HepG2 (cell line): ENCODE data around the gene MSMP. TPM values are rescaled to one million over a fixed set of nuclear protein-coding genes. Genes with fewer than 3 reads are reported as not detected.
A peak's percentile ranks its signal among the peaks of the same experiment; 100 is the strongest.

ENCODE experiments used
- ATAC-seq: fragments of 200-7000 bp; cut with Tn5 transposase; 3 replicates; pipeline ENCODE4 v1.9.1; 2020; ENCODE audit warnings: mild to moderate bottlenecking, moderate library complexity
- BruUV-seq: library from RNA; stranded (reverse); fragments of 400-500 nt; replicated peaks from 2 replicates; lab custom pipeline; 2021; lab: Mats Ljungman, UMichigan
- CTCF ChIA-PET: fragments of 300-600 bp; formaldehyde crosslinking; extraction: SDS; loops from one replicate; lab custom pipeline; 2021; ENCODE audit warnings: low total read pairs, inconsistent platforms, low intra/inter-chr PET ratio; lab: Yijun Ruan, JAX
- POLR2A ChIA-PET: fragments of 350-600 bp; sonication (Branson Sonifier 250); formaldehyde crosslinking; loops from one replicate; lab custom pipeline; 2020; ENCODE audit warnings: antibody characterized with exemption, inconsistent platforms; lab: Yijun Ruan, JAX
- DNase-seq: peaks from one replicate; pipeline ENCODE4 v3.0.0-alpha.2; 2015; ENCODE audit warnings: low spot score
- FAIRE-seq: peaks from 3 replicates; lab custom pipeline; 2011; peaks lifted over from hg19 to GRCh38; lab: Jason Lieb, UNC
- H2AFZ ChIP-seq: one replicate; pipeline ENCODE4 v1.6.1; 2011; ENCODE audit warnings: low read length, inconsistent platforms
- H3K27ac ChIP-seq: fragments of 300-600 bp; 3 replicates; pipeline ENCODE4 v1.8.0; 2011; ENCODE audit warnings: mixed run types, mild to moderate bottlenecking, mixed read lengths, low read length, inconsistent platforms; ENCODE audit not compliant: insufficient read depth; ENCODE audit errors: extremely low read length
- H3K27me3 ChIP-seq, 2 experiments: fragments of 200-600 bp in 1 of 2; 2 replicates in 1 of 2; 3 replicates in 1 of 2; pipeline versions ENCODE4 v1.6.0 to v1.8.0; 2011; ENCODE audit warnings: low read length in 2 of 2, mild to moderate bottlenecking in 2 of 2, moderate library complexity in 2 of 2, inconsistent platforms in 1 of 2; ENCODE audit not compliant: insufficient read depth in 2 of 2, control insufficient read depth in 1 of 2
- H3K36me3 ChIP-seq, 2 experiments: fragments of 200-600 bp in 1 of 2; replicated peaks in 1 of 2; 2 replicates in 1 of 2; 3 replicates in 1 of 2; pipeline versions ENCODE4 v1.5.1 to v1.8.0; 2011; ENCODE audit warnings: low read length in 2 of 2, inconsistent platforms in 1 of 2; ENCODE audit not compliant: insufficient read depth in 2 of 2, control insufficient read depth in 1 of 2
- H3K4me1 ChIP-seq: 2 replicates; pipeline ENCODE4 v1.5.1; 2012; ENCODE audit warnings: low read length, inconsistent platforms; ENCODE audit not compliant: insufficient read depth
- H3K4me2 ChIP-seq: 2 replicates; pipeline ENCODE4 v1.6.0; 2011; ENCODE audit warnings: low read depth, low read length, inconsistent platforms
- H3K4me3 ChIP-seq, 3 experiments: fragments of 200-600 bp in 1 of 3; sonication (generic), shearing (Covaris generic) in 1 of 3; replicated peaks in 1 of 3; 2 replicates each; pipeline ENCODE4 v1.5.1; 2011 to 2016; ENCODE audit warnings: low read length in 3 of 3, inconsistent platforms in 2 of 3, low read depth in 2 of 3, mild to moderate bottlenecking in 2 of 3, control low read depth in 1 of 3, mixed read lengths in 1 of 3; ENCODE audit not compliant: insufficient read depth in 1 of 3
- H3K79me2 ChIP-seq: one replicate; pipeline ENCODE4 v1.6.1; 2011; ENCODE audit warnings: low read length, inconsistent platforms; ENCODE audit not compliant: insufficient read depth
- H3K9ac ChIP-seq: 2 replicates; pipeline ENCODE4 v1.6.0; 2011; ENCODE audit warnings: mild to moderate bottlenecking, low read depth, low read length, inconsistent platforms; ENCODE audit not compliant: insufficient read depth
- H3K9me3 ChIP-seq: 2 replicates; pipeline ENCODE4 v1.5.1; 2012; ENCODE audit warnings: mild to moderate bottlenecking, low read length
- H4K20me1 ChIP-seq: 2 replicates; pipeline ENCODE4 v1.6.0; 2011; ENCODE audit warnings: inconsistent platforms, mild to moderate bottlenecking, low read length, moderate library complexity; ENCODE audit not compliant: insufficient read depth
- CEBPG ChIP-seq: IDR thresholded peaks from 2 replicates; pipeline ENCODE4 v1.6.1; 2016
- FOXM1 ChIP-seq: sonication (generic); formaldehyde crosslinking; IDR thresholded peaks from 2 replicates; pipeline ENCODE4 v1.5.0; 2020; ENCODE audit warnings: missing genetic modification reagents
- HBP1 ChIP-seq: IDR thresholded peaks from 2 replicates; pipeline ENCODE4 v1.6.1; 2016; ENCODE audit warnings: low read depth, control low read depth
- HNRNPUL1 ChIP-seq: fragments of 200-400 bp; formaldehyde crosslinking; IDR thresholded peaks from 2 replicates; pipeline ENCODE4 v1.6.1; 2017; ENCODE audit warnings: low read depth, mild to moderate bottlenecking, low read length, moderate library complexity
- HOXA7 ChIP-seq: sonication (generic); formaldehyde crosslinking; IDR thresholded peaks from 2 replicates; pipeline ENCODE4 v1.8.1; 2022; ENCODE audit warnings: mild to moderate bottlenecking, missing genetic modification reagents, moderate library complexity
- IKZF1 ChIP-seq: fragments of 450-650 bp; IDR thresholded peaks from 2 replicates; pipeline ENCODE4 v1.7.1; 2016
- IRX3 ChIP-seq: sonication (generic); formaldehyde crosslinking; IDR thresholded peaks from 2 replicates; pipeline ENCODE4 v1.8.1; 2023; ENCODE audit warnings: mild to moderate bottlenecking, low read depth, missing genetic modification reagents, borderline replicate concordance
- JUN ChIP-seq: sonication (generic); formaldehyde crosslinking; IDR thresholded peaks from 2 replicates; pipeline ENCODE4 v1.4.0; 2020; ENCODE audit warnings: mild to moderate bottlenecking, missing genetic modification reagents
- NFRKB ChIP-seq: fragments of 450-650 bp; IDR thresholded peaks from 2 replicates; pipeline ENCODE4 v1.6.1; 2017
- POLR2A ChIP-seq, 2 experiments: IDR thresholded peaks; 2 replicates each; pipeline ENCODE4 v1.6.1; 2011; ENCODE audit warnings: low read depth in 2 of 2, low read length in 2 of 2, mild to moderate bottlenecking in 1 of 2, moderate library complexity in 1 of 2; ENCODE audit not compliant: insufficient read depth in 1 of 2
- SP140L ChIP-seq: sonication (generic); formaldehyde crosslinking; IDR thresholded peaks from 2 replicates; pipeline ENCODE4 v1.4.0; 2020; ENCODE audit warnings: missing genetic modification reagents, borderline replicate concordance
- TGIF2 ChIP-seq: IDR thresholded peaks from 2 replicates; pipeline ENCODE4 v1.6.1; 2016; ENCODE audit warnings: control low read depth, missing compliant biosample characterization
- THYN1 ChIP-seq: sonication (generic); formaldehyde crosslinking; IDR thresholded peaks from 2 replicates; pipeline ENCODE4 v1.8.1; 2023; ENCODE audit warnings: low read depth, mild to moderate bottlenecking, moderate library complexity, missing genetic modification reagents, borderline replicate concordance
- ZBTB21 ChIP-seq: sonication (generic); formaldehyde crosslinking; IDR thresholded peaks from 2 replicates; pipeline ENCODE4 v1.4.0; 2020; ENCODE audit warnings: missing genetic modification reagents
- ZBTB7B ChIP-seq: sonication (generic); formaldehyde crosslinking; IDR thresholded peaks from 2 replicates; pipeline ENCODE4 v1.4.0; 2020; ENCODE audit warnings: missing genetic modification reagents
- ZEB1 ChIP-seq: IDR thresholded peaks from 2 replicates; pipeline ENCODE4 v1.6.1; 2012; ENCODE audit warnings: mild to moderate bottlenecking, low read depth, inconsistent platforms; ENCODE audit not compliant: insufficient replicate concordance
- ZFY ChIP-seq: sonication (generic); formaldehyde crosslinking; IDR thresholded peaks from 2 replicates; pipeline ENCODE4 v1.4.0; 2020; ENCODE audit warnings: missing genetic modification reagents
- ZNF564 ChIP-seq: sonication (generic); formaldehyde crosslinking; IDR thresholded peaks from 2 replicates; pipeline ENCODE4 v1.8.1; 2023; ENCODE audit warnings: mild to moderate bottlenecking, missing genetic modification reagents
- ZNF572 ChIP-seq: sonication (generic); formaldehyde crosslinking; IDR thresholded peaks from 2 replicates; pipeline ENCODE4 v1.5.1; 2020; ENCODE audit warnings: mild to moderate bottlenecking, missing genetic modification reagents
- ZNF660 ChIP-seq: sonication (generic); formaldehyde crosslinking; IDR thresholded peaks from 2 replicates; pipeline ENCODE4 v1.5.1; 2020; ENCODE audit warnings: mild to moderate bottlenecking, low read depth, missing genetic modification reagents, borderline replicate concordance
- ZNF790 ChIP-seq: sonication (generic); formaldehyde crosslinking; IDR thresholded peaks from 2 replicates; pipeline ENCODE4 v1.8.0; 2022; ENCODE audit warnings: missing genetic modification reagents, mild to moderate bottlenecking, borderline replicate concordance
- WGBS: methylation state at CpG from one replicate; pipeline ENCODE4 v1.1.6; 2017; ENCODE audit warnings: low lambda C conversion rate; 5-methylcytosine and 5-hydroxymethylcytosine counted together
- in situ Hi-C: cut with HindIII; loops from 2 replicates; pipeline ENCODE4 v1.10.0; 2017; ENCODE audit warnings: low pct_unique_long_range_greater_than_20kb; ENCODE audit not compliant: extremely low pct_ligation_motif_present
- intact Hi-C: fragments of 100-400 bp; cut with micrococcal nuclease; formaldehyde crosslinking; loops from one replicate; pipeline ENCODE4 v1.10.0; 2022; ENCODE audit not compliant: unreplicated experiment
- polyA plus RNA-seq, 8 experiments: library from polyadenylated mRNA; depleted of rRNA in 3 of 8; stranded (reverse) in 7 of 8; unstranded in 1 of 8; fragments of >200 nt; fragmentation: Illumina TruSeq in 4 of 8; extraction: Trizol in 4 of 8; gene quantifications; 2 replicates each; pipeline versions ENCODE4 v1.2.1 to v1.2.3, GENCODE V29; 2011 to 2016; ENCODE audit warnings: low read depth in 4 of 8, missing spikeins in 1 of 8, mixed read lengths in 1 of 8; ENCODE audit not compliant: insufficient read depth in 1 of 8
- total RNA-seq, 5 experiments: library from RNA; depleted of rRNA; stranded (reverse); fragments of >200 nt; fragmentation: Illumina TruSeq; extraction: Trizol; gene quantifications; 2 replicates each; pipeline ENCODE4 v1.2.3, GENCODE V29; 2016; ENCODE audit warnings: low read depth in 1 of 5
- TF ChIP-seq, protein P1 (sequence below): sonication (generic); formaldehyde crosslinking; IDR thresholded peaks from 2 replicates; pipeline ENCODE4 v1.5.1; 2020; ENCODE audit warnings: mild to moderate bottlenecking, moderate library complexity, missing genetic modification reagents

MSMP gene
- total and polyA plus RNA-seq, 2 of the 13 experiments (the other 11 are each of a cell fraction or from before 2014, with no cell fraction given), result 0.24 to 0.46 TPM

DNA sequence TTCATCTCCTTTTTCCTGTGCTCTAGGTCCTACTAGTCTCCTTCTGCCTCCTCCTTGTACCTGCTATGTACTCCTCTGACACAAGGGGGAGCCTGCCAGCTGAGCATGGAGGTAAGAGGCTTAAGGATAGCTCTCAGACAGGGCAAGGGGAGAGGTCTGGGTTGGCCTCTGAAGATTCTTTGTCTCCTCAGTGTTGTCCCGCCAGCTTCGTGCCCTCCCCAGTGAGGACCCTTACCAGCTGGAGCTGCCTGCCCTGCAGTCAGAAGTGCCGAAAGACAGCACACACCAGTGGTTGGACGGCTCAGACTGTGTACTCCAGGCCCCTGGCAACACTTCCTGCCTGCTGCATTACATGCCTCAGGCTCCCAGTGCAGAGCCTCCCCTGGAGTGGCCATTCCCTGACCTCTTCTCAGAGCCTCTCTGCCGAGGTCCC lies 17.9 kb downstream of the MSMP start (continued):
- TF ChIP-seq, protein P1, sequence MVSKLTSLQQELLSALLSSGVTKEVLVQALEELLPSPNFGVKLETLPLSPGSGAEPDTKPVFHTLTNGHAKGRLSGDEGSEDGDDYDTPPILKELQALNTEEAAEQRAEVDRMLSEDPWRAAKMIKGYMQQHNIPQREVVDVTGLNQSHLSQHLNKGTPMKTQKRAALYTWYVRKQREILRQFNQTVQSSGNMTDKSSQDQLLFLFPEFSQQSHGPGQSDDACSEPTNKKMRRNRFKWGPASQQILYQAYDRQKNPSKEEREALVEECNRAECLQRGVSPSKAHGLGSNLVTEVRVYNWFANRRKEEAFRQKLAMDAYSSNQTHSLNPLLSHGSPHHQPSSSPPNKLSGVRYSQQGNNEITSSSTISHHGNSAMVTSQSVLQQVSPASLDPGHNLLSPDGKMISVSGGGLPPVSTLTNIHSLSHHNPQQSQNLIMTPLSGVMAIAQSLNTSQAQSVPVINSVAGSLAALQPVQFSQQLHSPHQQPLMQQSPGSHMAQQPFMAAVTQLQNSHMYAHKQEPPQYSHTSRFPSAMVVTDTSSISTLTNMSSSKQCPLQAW (CRISPR knock-in tag), result 0 out of 2 replicates have a peak, but pooled peaks have one; percentile 24
- TF ChIP-seq FOXM1 (CRISPR knock-in tag), result no peak

DNA sequence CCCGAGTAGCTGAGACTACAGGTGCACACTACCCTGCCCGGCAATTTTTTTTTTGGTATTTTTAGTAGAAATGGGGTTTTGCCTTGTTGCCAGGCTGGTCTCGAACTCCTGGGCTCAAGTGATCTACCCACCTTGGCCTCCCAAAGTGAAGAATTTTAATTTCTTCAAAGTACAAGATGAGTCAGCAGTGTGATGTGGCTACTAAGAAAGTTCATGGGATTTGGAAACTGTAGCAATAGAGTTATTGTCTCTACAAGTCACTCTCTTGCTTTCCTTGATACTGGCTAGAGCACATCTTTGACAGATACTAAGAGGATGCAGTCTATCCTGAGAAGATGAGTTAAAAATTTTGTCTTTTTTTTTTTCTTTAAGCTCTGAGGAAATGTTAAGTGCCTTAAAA lies 20.0 kb downstream of the MSMP start:
- no peak overlapping the region for H2AFZ ChIP-seq
- peaks cover 26 to 50% of the 10 kb centered on the region in 2 experiments for H3K36me3 ChIP-seq
- H4K20me1 ChIP-seq, result peaks cover 19% of the 10 kb centered on the region
- peaks cover 35% of the 10 kb centered on the region for H3K4me1 ChIP-seq
- TF ChIP-seq ZNF790 (CRISPR knock-in tag), result no peak
- TF ChIP-seq CEBPG, result no peak
- TF ChIP-seq TGIF2 (CRISPR knock-in tag), result no peak
- TF ChIP-seq SP140L (CRISPR knock-in tag), result no peak
- no peak for TF ChIP-seq ZNF564 (CRISPR knock-in tag)
- TF ChIP-seq ZEB1, result no peak
- TF ChIP-seq IKZF1, result no peak
- no peak for TF ChIP-seq JUN
- TF ChIP-seq ZBTB7B, result no peak
- no peak for TF ChIP-seq ZNF660 (CRISPR knock-in tag)
- TF ChIP-seq POLR2A (IDR thresholded peaks at IDR 0.05; ENCODE audit: insufficient read depth in 1 of 2, low read depth in 2 of 2, low read length in 2 of 2), result no peak
- no peak for TF ChIP-seq NFRKB
- no peak for TF ChIP-seq ZNF572 (CRISPR knock-in tag)
- no peak for TF ChIP-seq IRX3 (CRISPR knock-in tag)
- TF ChIP-seq ZFY (CRISPR knock-in tag), result no peak
- no peak for TF ChIP-seq THYN1
- TF ChIP-seq HBP1 (CRISPR knock-in tag), result no peak
- no peak for TF ChIP-seq HNRNPUL1
- no peak for TF ChIP-seq ZBTB21 (CRISPR knock-in tag)
- TF ChIP-seq HOXA7 (CRISPR knock-in tag), result no peak
- ChIA-PET POLR2A (interaction anchor here (3.1 kb wide), 1 partner anchor 13 kb away, joined by 43 read pairs; the partner anchor contains the start of genes GBA2 and RGP1), CTCF (no interaction called here)
- peaks cover 38% of the 10 kb centered on the region for H3K79me2 ChIP-seq
- no peaks in the 10 kb centered on the region for H3K9me3 ChIP-seq
- ATAC-seq (no peak), FAIRE-seq (no peak), DNase-seq (no peak)
- H3K4me3 ChIP-seq, result no peak overlapping the region
- no peak overlapping the region for H3K9ac ChIP-seq
- no peak overlapping the region for H3K4me2 ChIP-seq
- WGBS, result 89% methylated on average over 3 of the region's 3 CpGs
- H3K27ac ChIP-seq, result no peak overlapping the region
- no TSS peak for BruUV-seq
- intact Hi-C loops, result loop anchor here (5.0 to 10.0 kb wide), 2 partner anchors 93 to 239 kb away; partner anchors contain the start of genes FAM221B, RUSC2 and TMEM8B
- in situ Hi-C loops, result no loop called here
- H3K27me3 ChIP-seq, result no peaks in the 10 kb centered on the region; a peak in 1 of 5 replicates
